Measurements from ENCODE around the gene LGI2.

Gene LGI2

GRCh38 chr4:24991015-24991414 lies 39.7 kb downstream of the LGI2 start:
- DNase-seq, result no peak

GRCh38 chr4:24989327-24989726 lies 41.4 kb downstream of the LGI2 start:
- DNase-seq, result no peak

GRCh38 chr4:24988776-24989175 lies 42.0 kb downstream of the LGI2 start:
- DNase-seq, result no peak

- no peak for DNase-seq
Observed at GRCh38 chr4:24984602-24985532, 45.9 kb downstream of the LGI2 start.

- DNase-seq, result no peak
Observed at GRCh38 chr4:24980740-24981139, 50.0 kb downstream of the LGI2 start.

- DNase-seq, result peak; percentile 68
Observed at GRCh38 chr4:24980064-24980690, 50.6 kb downstream of the LGI2 start.

- DNase-seq, result no peak
Observed at GRCh38 chr4:24979554-24979953, 51.2 kb downstream of the LGI2 start.

- DNase-seq, result no peak
Observed at GRCh38 chr4:24978291-24979075, 52.3 kb downstream of the LGI2 start.

GRCh38 chr4:24975510-24975909 lies 55.2 kb downstream of the LGI2 start:
- DNase-seq, result no peak

GRCh38 chr4:24973747-24974601 lies 56.8 kb downstream of the LGI2 start:
- DNase-seq, result no peak

- no peak for DNase-seq
Observed at GRCh38 chr4:24973404-24973746, 57.4 kb downstream of the LGI2 start.

- no peak for DNase-seq
Observed at GRCh38 chr4:24971192-24971591, 59.6 kb downstream of the LGI2 start.

GRCh38 chr4:24970635-24971034 lies 60.1 kb downstream of the LGI2 start:
- DNase-seq, result no peak

- no peak for DNase-seq
Observed at GRCh38 chr4:24970191-24970590, 60.6 kb downstream of the LGI2 start.

GRCh38 chr4:24969486-24969885 lies 61.3 kb downstream of the LGI2 start:
- no peak for DNase-seq

- DNase-seq, result no peak
Observed at GRCh38 chr4:24968992-24969391, 61.8 kb downstream of the LGI2 start.

GRCh38 chr4:24968278-24968677 lies 62.5 kb downstream of the LGI2 start:
- no peak for DNase-seq

GRCh38 chr4:24967346-24967745 lies 63.4 kb downstream of the LGI2 start:
- no peak for DNase-seq

GRCh38 chr4:24966076-24966475 lies 64.7 kb downstream of the LGI2 start:
- DNase-seq, result no peak

- no peak for DNase-seq
Observed at GRCh38 chr4:24965627-24966026, 65.1 kb downstream of the LGI2 start.

GRCh38 chr4:24963277-24963676 lies 67.5 kb downstream of the LGI2 start:
- no peak for DNase-seq

GRCh38 chr4:24957886-24958285 lies 72.9 kb downstream of the LGI2 start:
- DNase-seq, result no peak

GRCh38 chr4:24956763-24957162 lies 74.0 kb downstream of the LGI2 start:
- no peak for DNase-seq
